B cell (primary cell): ENCODE data around the gene ERC2. TPM values are rescaled to one million over a fixed set of nuclear protein-coding genes. Genes with fewer than 3 reads are reported as not detected.

ENCODE experiments used
- ATAC-seq: fragments of 200-7000 bp; cut with Tn5 transposase; one replicate; pipeline ENCODE4 v1.10.0; 2021; ENCODE audit warnings: low read depth, mild to moderate bottlenecking, moderate number of reproducible peaks, moderate library complexity
- CTCF ChIA-PET: fragments of 350-600 bp; sonication (Branson Sonifier 250); formaldehyde crosslinking; loops from one replicate; lab custom pipeline; 2021; ENCODE audit warnings: antibody characterized with exemption, inconsistent platforms; lab: Charles Lee
- POLR2A ChIA-PET: fragments of 350-600 bp; sonication (Branson Sonifier 250); formaldehyde crosslinking; loops from one replicate; lab custom pipeline; 2021; ENCODE audit warnings: antibody characterized with exemption; lab: Charles Lee
- DNase-seq: peaks from one replicate; pipeline ENCODE4 v3.0.0; 2013
- H2AFZ ChIP-seq: 2 replicates; pipeline ENCODE4 v1.6.1; 2012; ENCODE audit warnings: mild to moderate bottlenecking, low read depth, low read length; ENCODE audit not compliant: insufficient read depth, poor library complexity, severe bottlenecking
- H3K27ac ChIP-seq, 2 donors: 1 replicate in 1 of 2; 2 replicates in 1 of 2; pipeline ENCODE4 v1.5.1; 2012 to 2013; ENCODE audit warnings: low read length in 2 of 2, mild to moderate bottlenecking in 2 of 2, moderate library complexity in 1 of 2
- H3K27me3 ChIP-seq, 4 experiments: fragments of 200-600 bp in 1 of 4; sonication (generic) in 1 of 4; replicated peaks in 1 of 4; 1 replicate in 2 of 4; 2 replicates in 2 of 4; pipeline versions ENCODE4 v1.6.1 to v1.7.0; 2013 to 2016; ENCODE audit warnings: low read length in 3 of 4, mild to moderate bottlenecking in 2 of 4, mixed read lengths in 1 of 4, moderate library complexity in 1 of 4; ENCODE audit not compliant: insufficient read depth in 4 of 4, control insufficient read depth in 3 of 4; ENCODE audit errors: control extremely low read depth in 1 of 4
- H3K36me3 ChIP-seq, 2 experiments: replicated peaks in 1 of 2; 1 replicate in 1 of 2; 2 replicates in 1 of 2; pipeline versions ENCODE4 v1.6.1 to v1.7.1; 2013; ENCODE audit warnings: low read length in 1 of 2; ENCODE audit not compliant: insufficient read depth in 2 of 2, control insufficient read depth in 1 of 2; ENCODE audit errors: control extremely low read depth in 1 of 2, extremely low read depth in 1 of 2
- H3K4me1 ChIP-seq, 2 donors: fragments of 200-600 bp in 1 of 2; sonication (generic) in 1 of 2; 1 replicate in 1 of 2; 2 replicates in 1 of 2; pipeline versions ENCODE4 v1.5.1 to v1.6.1; 2013 to 2017; ENCODE audit warnings: low read length in 2 of 2; ENCODE audit not compliant: control insufficient read depth in 2 of 2, insufficient read depth in 2 of 2
- H3K4me2 ChIP-seq: replicated peaks from 2 replicates; pipeline ENCODE3; 2012; ENCODE audit warnings: mild to moderate bottlenecking, low read depth, low read length; ENCODE audit not compliant: poor library complexity, severe bottlenecking
- H3K4me3 ChIP-seq, 5 experiments: fragments of 200-600 bp in 1 of 5; sonication (generic) in 1 of 5; 1 replicate in 3 of 5; 2 replicates in 2 of 5; pipeline versions ENCODE4 v1.5.1 to v1.7.0; 2011 to 2016; ENCODE audit warnings: low read length in 4 of 5, mild to moderate bottlenecking in 4 of 5, low read depth in 2 of 5, control low read depth in 1 of 5, moderate library complexity in 1 of 5; ENCODE audit not compliant: insufficient read depth in 1 of 5; ENCODE audit errors: control extremely low read depth in 1 of 5, extremely low read depth in 1 of 5
- H3K79me2 ChIP-seq: fragments of 200-600 bp; sonication (generic); one replicate; pipeline ENCODE4 v1.6.0; 2016; ENCODE audit warnings: low read length; ENCODE audit not compliant: control insufficient read depth, insufficient read depth
- H3K9ac ChIP-seq: fragments of 200-600 bp; sonication (generic); 2 replicates; pipeline ENCODE4 v1.6.1; 2017; ENCODE audit warnings: mild to moderate bottlenecking, low read length, moderate library complexity
- H3K9me3 ChIP-seq, 3 donors: one replicate each; pipeline versions ENCODE4 v1.6.1 to v1.7.1; 2013; ENCODE audit warnings: low read length in 2 of 3; ENCODE audit not compliant: control insufficient read depth in 2 of 3, insufficient read depth in 1 of 3; ENCODE audit errors: control extremely low read depth in 1 of 3
- H4K20me1 ChIP-seq: 2 replicates; pipeline ENCODE4 v1.6.0; 2012; ENCODE audit warnings: mild to moderate bottlenecking, low read length; ENCODE audit not compliant: insufficient read depth, control insufficient read depth, poor library complexity, severe bottlenecking
- H3K27ac Mint-ChIP-seq: one replicate; pipeline ENCODE4 v1.8.0; 2021; ENCODE audit warnings: mixed read lengths
- H3K27me3 Mint-ChIP-seq: one replicate; pipeline ENCODE4 v1.8.0; 2021; ENCODE audit warnings: mixed read lengths
- H3K4me1 Mint-ChIP-seq: one replicate; pipeline ENCODE4 v1.8.0; 2021; ENCODE audit warnings: mixed read lengths
- H3K4me3 Mint-ChIP-seq: one replicate; pipeline ENCODE4 v1.8.0; 2021; ENCODE audit warnings: mixed read lengths
- H3K9me3 Mint-ChIP-seq: one replicate; pipeline ENCODE4 v1.8.0; 2022; ENCODE audit warnings: mixed read lengths; ENCODE audit not compliant: insufficient read depth
- EZH2 ChIP-seq: IDR thresholded peaks from 2 replicates; pipeline ENCODE4 v1.6.1; 2012; ENCODE audit warnings: borderline replicate concordance, low read depth, mild to moderate bottlenecking, moderate library complexity, low read length; ENCODE audit not compliant: insufficient read depth, poor library complexity, severe bottlenecking
- WGBS: methylation state at CpG from one replicate; pipeline ENCODE4 v1.1.5; 2013; ENCODE audit warnings: missing lambda C conversion rate; ENCODE audit not compliant: insufficient coverage; 5-methylcytosine and 5-hydroxymethylcytosine counted together
- intact Hi-C: fragments of 100-400 bp; cut with micrococcal nuclease; formaldehyde crosslinking; loops from one replicate; pipeline ENCODE4 v1.10.0; 2022
- polyA plus RNA-seq: library from polyadenylated mRNA; depleted of rRNA; stranded (reverse); fragments of >200 nt; gene quantifications from 2 replicates; pipeline ENCODE4 v1.2.3, GENCODE V29; 2012
- total RNA-seq, 2 donors: library from RNA; stranded (reverse); fragments of 120-200 nt in 1 of 2; gene quantifications; 1 replicate in 1 of 2; 2 replicates in 1 of 2; pipeline versions ENCODE4 v1.2.3 to v1.2.4, GENCODE V29; 2013 to 2022
- TF ChIP-seq, protein P1 (sequence below): fragments of 200-600 bp; IDR thresholded peaks from one replicate; pipeline ENCODE4 v1.8.0; 2022; ENCODE audit warnings: antibody characterized with exemption, mild to moderate bottlenecking

Gene ERC2
- total and polyA plus RNA-seq, 2 donors (not counting 1 experiment from before 2014, with no cell fraction given), result not detected

DNA sequence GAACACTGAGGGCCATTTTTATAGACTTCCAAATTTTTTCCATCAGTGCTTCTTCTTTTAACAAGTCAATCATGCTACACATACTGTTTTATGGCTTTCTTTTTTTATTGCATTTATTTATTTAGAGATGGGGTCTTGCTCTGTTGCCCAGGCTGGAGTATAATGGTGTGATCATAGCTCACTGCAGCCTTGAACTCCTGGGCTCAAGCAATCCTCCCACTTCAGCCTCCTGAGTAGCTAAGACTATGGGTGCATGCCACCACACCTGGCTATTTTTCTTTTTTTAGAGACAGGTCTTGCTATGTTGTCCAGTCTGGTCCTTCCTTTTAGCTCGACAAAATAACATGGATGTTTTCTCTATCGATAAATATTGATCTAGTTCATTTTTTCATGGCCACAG, 555.4 kb downstream of the ERC2 start:
- Mint-ChIP-seq H3K27ac (no peak overlapping the region), H3K9me3 (no peaks in the 10 kb centered on the region), H3K27me3 (peaks cover 5% of the 10 kb centered on the region), H3K4me3 (no peak overlapping the region), H3K4me1 (no peaks in the 10 kb centered on the region)
- no peaks in the 10 kb centered on the region for H4K20me1 ChIP-seq
- H3K27me3 ChIP-seq, result no peaks in the 10 kb centered on the region
- no peaks in the 10 kb centered on the region for H3K9me3 ChIP-seq
- no peaks in the 10 kb centered on the region for H3K36me3 ChIP-seq
- H3K79me2 ChIP-seq, result no peaks in the 10 kb centered on the region
- WGBS, result no CpG with 5 or more reads among the region's 2 CpGs
- ChIA-PET POLR2A (no interaction called here), CTCF (no interaction called here)
- no peak for DNase-seq
- no peak for TF ChIP-seq EZH2
- TF ChIP-seq, protein P1, sequence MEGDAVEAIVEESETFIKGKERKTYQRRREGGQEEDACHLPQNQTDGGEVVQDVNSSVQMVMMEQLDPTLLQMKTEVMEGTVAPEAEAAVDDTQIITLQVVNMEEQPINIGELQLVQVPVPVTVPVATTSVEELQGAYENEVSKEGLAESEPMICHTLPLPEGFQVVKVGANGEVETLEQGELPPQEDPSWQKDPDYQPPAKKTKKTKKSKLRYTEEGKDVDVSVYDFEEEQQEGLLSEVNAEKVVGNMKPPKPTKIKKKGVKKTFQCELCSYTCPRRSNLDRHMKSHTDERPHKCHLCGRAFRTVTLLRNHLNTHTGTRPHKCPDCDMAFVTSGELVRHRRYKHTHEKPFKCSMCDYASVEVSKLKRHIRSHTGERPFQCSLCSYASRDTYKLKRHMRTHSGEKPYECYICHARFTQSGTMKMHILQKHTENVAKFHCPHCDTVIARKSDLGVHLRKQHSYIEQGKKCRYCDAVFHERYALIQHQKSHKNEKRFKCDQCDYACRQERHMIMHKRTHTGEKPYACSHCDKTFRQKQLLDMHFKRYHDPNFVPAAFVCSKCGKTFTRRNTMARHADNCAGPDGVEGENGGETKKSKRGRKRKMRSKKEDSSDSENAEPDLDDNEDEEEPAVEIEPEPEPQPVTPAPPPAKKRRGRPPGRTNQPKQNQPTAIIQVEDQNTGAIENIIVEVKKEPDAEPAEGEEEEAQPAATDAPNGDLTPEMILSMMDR, result no peak
- H3K9ac ChIP-seq, result no peak overlapping the region
- H3K4me1 ChIP-seq, result no peaks in the 10 kb centered on the region
- ATAC-seq, result no peak
- intact Hi-C loops, result no loop called here
- no peak overlapping the region for H3K4me2 ChIP-seq
- H3K4me3 ChIP-seq, result no peak overlapping the region
- H2AFZ ChIP-seq, result no peak overlapping the region
- H3K27ac ChIP-seq, result no peak overlapping the region

GRCh38 chr3:55911266-55911665, 557.0 kb downstream of the ERC2 start:
- Histone ChIP-seq H3K36me3 (no peaks in the 10 kb centered on the region), H4K20me1 (no peaks in the 10 kb centered on the region), H3K9me3 (no peaks in the 10 kb centered on the region), H3K27me3 (no peaks in the 10 kb centered on the region), H3K27ac (no peak overlapping the region), H3K9ac (no peak overlapping the region), H3K4me3 (no peak overlapping the region), H3K4me1 (no peaks in the 10 kb centered on the region), H2AFZ (no peak overlapping the region), H3K4me2 (no peak overlapping the region), H3K79me2 (no peaks in the 10 kb centered on the region)
- no peak for DNase-seq
- peaks cover under 1% of the 10 kb centered on the region for H3K27me3 Mint-ChIP-seq
- POLR2A ChIA-PET, result no interaction called here
- intact Hi-C loops, result no loop called here
- no peak for TF ChIP-seq EZH2
- TF ChIP-seq, protein P1, result no peak
- no peaks in the 10 kb centered on the region for H3K9me3 Mint-ChIP-seq
- no CpG with 5 or more reads among the region's 4 CpGs for WGBS
- no peak for ATAC-seq
- no peaks in the 10 kb centered on the region for H3K4me1 Mint-ChIP-seq
- H3K27ac Mint-ChIP-seq, result no peak overlapping the region
- CTCF ChIA-PET, result no interaction called here
- no peak overlapping the region for H3K4me3 Mint-ChIP-seq
